Upper lobe of left lung (tissue), 4 donors: Measurements from ENCODE around the gene NOA1.

ENCODE experiments used
- CTCF ChIP-seq, 6 experiments: fragments of 450-650 bp in 4 of 6; fragments of 200-600 bp in 2 of 6; sonication (generic) in 2 of 6; IDR thresholded peaks; one replicate each; pipeline ENCODE4 v1.5.1; 2016 to 2019; ENCODE audit warnings: antibody characterized with exemption in 6 of 6
- POLR2A ChIP-seq, 4 donors: fragments of 450-650 bp; IDR thresholded peaks; one replicate each; pipeline ENCODE4 v1.5.1; 2016 to 2017; ENCODE audit warnings: antibody characterized with exemption in 4 of 4, mild to moderate bottlenecking in 2 of 4

GRCh38 chr4:56986952-56987351 is 9.5 kb upstream of the NOA1 start:
- TF ChIP-seq CTCF (IDR thresholded peaks at IDR 0.05) = no peak
- no peak for TF ChIP-seq POLR2A (IDR thresholded peaks at IDR 0.05)
